HG03342 (cell line): Measurements from ENCODE around the gene APBB2.

Source experiments
- ATAC-seq: cut with Tn5 transposase; IDR thresholded peaks from one replicate; pipeline ENCODE4 v1.9.1; 2021; ENCODE audit warnings: mild to moderate bottlenecking, moderate library complexity; ENCODE audit not compliant: unreplicated experiment

The APBB2 gene

DNA sequence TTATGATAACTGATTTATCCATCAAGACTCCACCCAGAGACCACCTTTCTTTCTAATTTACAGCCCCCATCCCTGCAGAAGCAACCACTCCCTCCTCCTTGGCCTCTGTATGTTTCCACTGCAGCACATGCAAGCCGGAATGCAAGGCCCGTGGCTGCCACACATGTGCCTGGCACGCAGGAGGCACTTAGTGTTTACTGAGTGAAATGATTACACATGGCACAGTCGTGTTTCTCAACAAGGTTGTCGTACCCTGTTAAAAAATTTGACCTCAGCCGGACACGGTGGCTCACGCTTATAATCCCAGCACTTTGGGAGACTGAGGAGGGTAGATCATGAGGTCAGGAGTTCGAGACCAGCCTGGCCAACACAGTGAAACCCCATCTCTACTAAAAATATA is 104.3 kb downstream of the APBB2 start:
- ATAC-seq = no peak

GRCh38 chr4:41108481-41108880 is 105.9 kb downstream of the APBB2 start:
- no peak for ATAC-seq

- no peak for ATAC-seq
These were observed 107.5 kb downstream of the APBB2 start for GRCh38 chr4:41106694-41107419.

- ATAC-seq = no peak
These were observed 108.3 kb downstream of the APBB2 start for GRCh38 chr4:41106081-41106480.

- ATAC-seq = no peak
These were observed 110.2 kb downstream of the APBB2 start for GRCh38 chr4:41104155-41104554.

DNA sequence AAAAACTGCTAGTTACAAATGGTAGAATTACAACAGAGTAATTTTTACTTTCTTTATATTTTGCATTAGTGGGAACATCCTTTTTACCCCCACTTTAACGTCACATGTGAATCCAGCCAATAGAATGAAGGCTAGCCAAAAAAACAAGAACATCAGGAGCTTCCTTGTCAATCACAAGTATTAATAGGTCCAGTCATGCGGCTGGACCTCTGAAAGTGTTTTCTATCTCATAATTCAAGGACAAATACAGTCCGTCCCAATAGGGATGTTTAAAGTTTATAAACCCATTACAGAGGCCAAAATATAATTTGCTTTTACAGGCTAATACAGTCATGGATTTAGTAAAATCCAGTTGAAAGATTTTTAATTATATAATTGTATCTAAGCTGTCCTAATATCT is 110.7 kb downstream of the APBB2 start:
- no peak for ATAC-seq

- ATAC-seq = no peak
These were observed 111.8 kb downstream of the APBB2 start for GRCh38 chr4:41102414-41103092.

DNA sequence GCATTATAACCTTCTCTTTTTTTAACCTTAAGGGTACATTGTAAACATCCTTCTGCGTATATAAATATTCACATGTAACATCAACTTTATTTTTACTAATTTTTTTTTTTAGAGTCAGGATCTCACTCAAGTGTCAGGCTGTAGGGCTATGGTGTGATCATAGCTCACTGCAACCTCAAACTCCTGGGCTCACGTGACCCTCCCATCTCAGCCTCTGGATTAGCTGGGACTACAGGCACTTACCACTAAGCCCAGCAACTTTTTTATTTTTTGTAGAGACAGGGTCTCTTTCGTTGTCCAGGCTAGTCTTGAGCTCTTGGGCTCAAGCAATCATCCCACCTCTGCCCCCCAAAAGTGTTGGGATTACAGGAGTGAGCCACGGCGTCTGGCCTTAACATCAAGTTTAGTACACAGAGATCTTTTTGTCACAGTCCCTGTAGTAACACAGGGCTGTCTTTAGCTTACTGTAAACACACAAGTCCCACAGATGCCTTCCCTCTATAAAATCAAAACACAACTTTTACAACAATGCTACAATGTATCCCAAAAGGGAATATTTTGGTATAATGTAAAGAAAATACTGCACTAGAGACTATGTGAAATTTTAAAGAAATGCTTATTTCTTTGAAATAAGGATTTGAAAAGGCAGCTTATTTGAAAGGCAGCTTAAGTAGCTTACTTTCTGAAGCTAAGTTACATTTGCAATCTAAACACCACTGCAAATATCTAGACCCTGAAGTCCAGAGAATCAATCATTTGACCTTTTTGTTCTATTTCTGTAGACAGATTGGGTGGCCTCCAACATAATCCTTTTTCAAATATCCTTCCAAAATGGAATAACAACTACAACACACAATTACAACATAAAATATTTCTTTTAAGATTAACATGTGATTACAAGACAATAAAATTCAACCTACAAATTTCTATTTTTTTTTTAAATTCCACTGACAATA is 116.0 kb downstream of the APBB2 start:
- no peak for ATAC-seq

DNA sequence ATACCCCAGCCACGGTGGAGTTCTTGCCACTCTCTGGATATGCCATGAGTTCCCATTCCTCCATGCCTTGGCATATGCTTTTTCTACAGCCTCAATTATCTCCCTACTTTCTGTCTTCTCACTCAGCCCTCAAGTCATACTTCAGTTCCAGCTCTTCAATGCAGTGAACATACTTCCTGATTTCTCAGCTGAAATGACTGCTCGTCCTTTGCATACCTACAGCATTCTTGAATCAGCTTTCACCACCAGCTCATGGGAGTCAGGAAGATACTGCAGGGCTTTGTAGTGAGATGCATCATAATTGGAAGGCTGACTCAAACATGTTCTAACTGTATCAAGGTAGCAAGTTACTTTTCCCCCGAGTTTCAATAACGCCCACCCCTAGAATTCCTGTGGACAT is 118.4 kb downstream of the APBB2 start:
- peak; percentile 69 for ATAC-seq

- ATAC-seq = no peak
These were observed 119.0 kb downstream of the APBB2 start for GRCh38 chr4:41095192-41095872.

DNA sequence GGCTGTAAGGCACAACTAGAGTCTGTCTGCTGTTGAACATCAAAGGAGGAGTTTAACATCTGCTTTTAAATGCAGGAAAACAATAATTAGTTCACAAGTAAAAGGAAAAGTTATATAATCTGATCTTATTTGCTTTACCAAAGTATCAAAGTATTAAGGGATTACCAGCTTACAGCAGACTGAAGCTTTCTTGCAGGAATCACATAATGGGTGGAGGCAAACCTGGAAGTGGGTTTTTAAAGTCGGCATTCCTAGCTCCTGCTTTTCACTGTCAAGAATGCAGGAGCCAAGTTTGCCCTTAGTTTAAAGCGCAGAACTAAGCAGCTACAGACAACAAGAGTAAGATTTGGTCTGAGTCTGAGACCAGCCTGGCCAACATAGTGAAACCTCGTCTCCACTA is 122.2 kb downstream of the APBB2 start:
- ATAC-seq = no peak

DNA sequence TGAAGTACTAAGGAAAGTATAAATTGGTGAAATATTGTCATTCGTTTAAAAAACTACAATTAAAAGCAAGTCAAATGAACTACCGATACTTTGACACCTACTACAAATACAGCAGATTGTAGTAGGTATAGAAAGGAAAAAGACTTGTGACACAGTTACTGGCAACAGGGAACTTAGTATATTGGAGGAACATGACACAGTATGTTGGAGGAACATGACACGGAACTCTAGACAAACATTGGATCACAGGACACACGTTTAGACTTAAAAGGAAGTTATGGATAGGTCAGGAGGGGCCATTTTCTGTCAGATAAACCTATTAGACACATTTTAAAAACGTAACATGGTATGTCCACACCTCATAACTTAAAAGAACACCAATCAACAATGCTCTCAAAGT is 132.5 kb downstream of the APBB2 start:
- ATAC-seq = no peak

- ATAC-seq = no peak
These were observed 133.4 kb downstream of the APBB2 start for GRCh38 chr4:41080976-41081375.

GRCh38 chr4:41079881-41080560 is 134.3 kb downstream of the APBB2 start:
- ATAC-seq = no peak

GRCh38 chr4:41077628-41078027 is 136.7 kb downstream of the APBB2 start:
- ATAC-seq = no peak

GRCh38 chr4:41076481-41076880 is 137.9 kb downstream of the APBB2 start:
- ATAC-seq = no peak

- ATAC-seq = no peak
These were observed 140.1 kb downstream of the APBB2 start for GRCh38 chr4:41074215-41074614.

DNA sequence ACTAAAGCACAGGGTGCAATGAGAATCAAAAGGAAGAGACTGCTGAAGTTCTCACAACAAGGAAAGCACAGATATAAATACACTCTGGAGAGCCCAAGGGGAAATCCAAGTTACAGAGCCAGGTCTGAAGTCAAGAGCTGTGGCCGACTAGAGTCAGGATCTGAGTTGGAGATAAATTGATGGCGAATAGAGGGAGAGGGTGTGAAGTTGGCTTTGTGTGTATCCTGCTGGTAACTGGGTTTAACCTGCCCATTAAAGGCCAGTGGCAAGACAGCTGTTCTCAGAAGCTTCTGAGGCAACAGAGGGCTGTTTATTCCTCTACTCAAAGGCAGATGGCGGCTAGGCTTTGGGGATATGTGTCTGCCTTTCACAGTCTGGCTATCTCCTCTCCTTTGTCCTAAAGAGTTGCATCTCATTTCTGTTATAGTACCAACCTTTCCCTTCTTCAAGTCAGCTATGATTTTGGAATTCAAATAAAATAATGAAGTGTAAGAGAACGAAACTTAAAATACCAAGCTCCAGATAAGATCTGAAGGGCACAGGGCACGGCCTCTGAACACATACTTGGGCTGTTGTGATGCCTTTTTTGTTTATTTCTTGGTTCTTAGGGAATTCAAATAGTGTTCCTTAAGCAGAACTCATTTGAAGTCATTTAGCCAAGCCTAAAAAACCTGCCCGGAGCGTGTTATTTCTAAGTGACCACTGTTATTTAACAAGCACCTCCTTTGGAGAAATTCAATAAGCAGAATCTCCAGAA is 142.1 kb downstream of the APBB2 start:
- no peak for ATAC-seq

DNA sequence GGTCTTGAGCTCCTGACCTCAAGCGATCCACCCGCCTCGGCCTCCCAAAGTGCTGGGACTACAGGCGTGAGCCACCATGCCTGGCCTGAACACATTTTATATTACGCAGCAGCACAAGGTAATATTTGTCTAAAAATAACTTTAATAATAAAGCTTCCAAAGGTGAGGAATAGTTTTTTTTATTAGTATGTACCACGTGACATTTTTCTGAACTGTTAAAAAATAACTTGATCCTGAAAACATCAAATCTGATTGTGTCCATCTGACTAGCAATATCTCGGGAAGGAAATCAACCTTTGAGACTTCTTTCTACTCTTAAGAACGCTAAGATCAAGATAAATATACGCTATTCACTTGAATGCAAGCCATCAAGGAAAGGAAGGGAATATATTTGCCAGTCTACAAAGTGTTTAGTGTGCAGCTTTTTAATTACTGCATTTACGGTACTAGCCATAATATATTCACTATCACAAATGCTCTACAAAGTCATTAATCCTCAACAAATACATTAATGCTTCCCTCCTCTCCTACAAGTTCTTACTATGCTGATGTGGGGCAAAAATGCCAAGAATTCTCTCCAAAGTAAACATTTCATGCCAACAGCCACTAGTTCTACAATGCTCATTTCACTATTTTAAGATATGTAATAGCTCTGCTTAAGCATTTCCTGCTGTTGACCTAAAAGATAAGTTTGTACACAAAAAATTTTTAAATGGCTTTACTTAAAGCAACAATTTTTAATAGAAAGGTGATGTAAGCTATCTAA is 143.6 kb downstream of the APBB2 start:
- ATAC-seq = no peak
